Ascending aorta (tissue), 2 donors: ENCODE data around the gene VTI1A. TPM values are rescaled to one million over a fixed set of nuclear protein-coding genes. Genes with fewer than 3 reads are reported as not detected.

Experiments used
- DNase-seq, 2 donors: peaks; one replicate each; pipeline ENCODE4 v3.0.0-alpha.2; 2019; ENCODE audit warnings: low spot score in 2 of 2
- H3K27ac ChIP-seq, 2 donors: fragments of 200-600 bp; sonication (generic); one replicate each; pipeline ENCODE4 v1.5.1; 2016 to 2017; ENCODE audit warnings: mild to moderate bottlenecking in 1 of 2
- H3K27me3 ChIP-seq: fragments of 200-600 bp; sonication (generic); one replicate; pipeline ENCODE4 v1.5.1; 2017
- H3K36me3 ChIP-seq, 2 donors: fragments of 200-600 bp; sonication (generic); one replicate each; pipeline ENCODE4 v1.5.1; 2016
- H3K4me1 ChIP-seq, 2 donors: fragments of 200-600 bp; sonication (generic); one replicate each; pipeline ENCODE4 v1.5.1; 2016 to 2017; ENCODE audit warnings: mild to moderate bottlenecking in 1 of 2
- H3K4me3 ChIP-seq, 2 donors: fragments of 200-600 bp; sonication (generic); one replicate each; pipeline ENCODE4 v1.5.1; 2016 to 2017; ENCODE audit warnings: mild to moderate bottlenecking in 1 of 2
- H3K9me3 ChIP-seq, 2 donors: fragments of 200-600 bp; sonication (generic); one replicate each; pipeline ENCODE4 v1.5.1; 2016
- CTCF ChIP-seq, 3 experiments: fragments of 200-600 bp in 2 of 3; fragments of 450-650 bp in 1 of 3; sonication (generic) in 2 of 3; IDR thresholded peaks; one replicate each; pipeline ENCODE4 v1.5.1; 2016 to 2019; ENCODE audit warnings: antibody characterized with exemption in 3 of 3, mild to moderate bottlenecking in 1 of 3, moderate library complexity in 1 of 3
- intact Hi-C: fragments of 100-400 bp; cut with DNase I; formaldehyde crosslinking; loops from one replicate; pipeline ENCODE4 v1.15.1; 2023
- total RNA-seq: library from RNA; depleted of rRNA; stranded (reverse); fragments of >200 nt; gene quantifications from one replicate; pipeline ENCODE4 v1.1.0, GENCODE V29; 2016

Gene VTI1A
- total RNA-seq, 1 donor from 2014 or later, result 32.5 TPM

GRCh38 chr10:112441520-112441919, 5.5 kb upstream of the VTI1A start:
- H3K36me3 ChIP-seq, result peaks cover 22 to 68% of the 10 kb centered on the region in 2 donors

GRCh38 chr10:112442063-112442462, 5.0 kb upstream of the VTI1A start:
- no peak for DNase-seq
- no peak overlapping the region for H3K4me3 ChIP-seq
- H3K9me3 ChIP-seq, result no peaks in the 10 kb centered on the region
- intact Hi-C loops, result no loop called here
- no peak overlapping the region for H3K27ac ChIP-seq
- no peaks in the 10 kb centered on the region for H3K27me3 ChIP-seq
- H3K4me1 ChIP-seq, result peaks cover 0 to 7% of the 10 kb centered on the region in 2 donors
- no peak for TF ChIP-seq CTCF (IDR thresholded peaks at IDR 0.05)
- peaks cover 19 to 64% of the 10 kb centered on the region in 2 donors for H3K36me3 ChIP-seq

More at GRCh38 chr10:112441520-112441919, 5.5 kb upstream of the VTI1A start:
- no peak for TF ChIP-seq CTCF (IDR thresholded peaks at IDR 0.05)
- no peak overlapping the region for H3K4me3 ChIP-seq
- no peaks in the 10 kb centered on the region for H3K9me3 ChIP-seq
- no peaks in the 10 kb centered on the region for H3K27me3 ChIP-seq
- H3K4me1 ChIP-seq, result peaks cover 0 to 7% of the 10 kb centered on the region in 2 donors
- no peak overlapping the region for H3K27ac ChIP-seq
- intact Hi-C loops, result no loop called here
- DNase-seq, result no peak

GRCh38 chr10:112446055-112446854, 760 bp upstream of the VTI1A start:
- no peak for TF ChIP-seq CTCF (IDR thresholded peaks at IDR 0.05)
- Histone ChIP-seq H3K27ac (peak overlapping the region; percentile 69 to 90), H3K9me3 (no peaks in the 10 kb centered on the region), H3K36me3 (peaks cover 3 to 33% of the 10 kb centered on the region in 2 donors), H3K27me3 (no peaks in the 10 kb centered on the region), H3K4me3 (peak overlapping the region; percentile 72 to 88), H3K4me1 (peaks cover 0 to 13% of the 10 kb centered on the region in 2 donors)
- no peak for DNase-seq
- intact Hi-C loops, result loop anchor here (5.0 kb wide), 1 partner anchor 264 kb away; the partner anchor contains the start of gene GPAM

- DNase-seq, result no peak
- intact Hi-C loops, result loop anchor here (5.0 kb wide), 1 partner anchor 265 kb away; the partner anchor contains the start of gene GPAM
- Histone ChIP-seq H3K36me3 (peaks cover 3 to 23% of the 10 kb centered on the region in 2 donors), H3K4me3 (peak overlapping the region; percentile 72 to 88), H3K27ac (peak overlapping the region; percentile 69 to 90), H3K27me3 (no peaks in the 10 kb centered on the region), H3K9me3 (no peaks in the 10 kb centered on the region), H3K4me1 (peaks cover 0 to 13% of the 10 kb centered on the region in 2 donors)
- TF ChIP-seq CTCF (IDR thresholded peaks at IDR 0.05), result no peak
Measured at GRCh38 chr10:112447620-112447928, 559 bp downstream of the VTI1A start.

- Histone ChIP-seq H3K27ac (no peak overlapping the region), H3K4me1 (peaks cover 0 to 13% of the 10 kb centered on the region in 2 donors), H3K4me3 (no peak overlapping the region), H3K27me3 (no peaks in the 10 kb centered on the region), H3K36me3 (peaks cover 0 to 13% of the 10 kb centered on the region in 2 donors), H3K9me3 (no peaks in the 10 kb centered on the region)
- TF ChIP-seq CTCF (IDR thresholded peaks at IDR 0.05), result no peak
- intact Hi-C loops, result loop anchor here (5.0 kb wide), 1 partner anchor 267 kb away; the partner anchor contains the start of gene GPAM
- no peak for DNase-seq
Measured at GRCh38 chr10:112448888-112449287, 1.9 kb downstream of the VTI1A start.
